ENCODE measurements around the gene OLFM1. TPM values are rescaled to one million over a fixed set of nuclear protein-coding genes. Genes with fewer than 3 reads are reported as not detected.

OLFM1 gene
- total RNA-seq, 1 experiment from 2014 or later: 3.5 TPM

GRCh38 chr9:135093111-135093510 is 5.6 kb downstream of the OLFM1 start:
- DNase-seq (ENCODE audit: low read depth, low spot score) (no peak), ATAC-seq (no peak)
- CTCF ChIA-PET: no interaction called here
- Histone ChIP-seq H3K4me3 (replicated peaks in 1 of 2; ENCODE audit: low read depth in 1 of 2, low read length in 2 of 2) (no peak overlapping the region), H3K27ac (ENCODE audit: low read depth, low read length) (no peak overlapping the region), H3K9ac (ENCODE audit: low read length) (no peak overlapping the region), H4K20me1 (ENCODE audit: insufficient read depth) (no peaks in the 10 kb centered on the region), H3K9me3 (ENCODE audit: control insufficient read depth in 1 of 2, insufficient read depth in 1 of 2, low read depth in 1 of 2, low read length in 2 of 2) (no peaks in the 10 kb centered on the region), H3K4me1 (ENCODE audit: control insufficient read depth in 1 of 2, insufficient read depth in 2 of 2, low read length in 2 of 2) (no peaks in the 10 kb centered on the region), H3K79me2 (ENCODE audit: insufficient read depth, low read length) (no peaks in the 10 kb centered on the region), H3K27me3 (ENCODE audit: insufficient read depth, low read length) (peaks cover 9% of the 10 kb centered on the region; the same call in 1 of the 2 replicates), H3K36me3 (ENCODE audit: control insufficient read depth in 1 of 2, insufficient read depth in 2 of 2, low read length in 2 of 2) (no peaks in the 10 kb centered on the region), H3K4me2 (ENCODE audit: low read length) (no peak overlapping the region), H2AFZ (ENCODE audit: low read depth, low read length, poor library complexity, severe bottlenecking) (no peak overlapping the region), H3K9me2 (ENCODE audit: insufficient read depth) (no peaks in the 10 kb centered on the region)
- TF ChIP-seq EZH2phosphoT487 (IDR thresholded peaks at IDR 0.05; ENCODE audit: borderline replicate concordance) (no peak), SP1 (IDR thresholded peaks at IDR 0.05; ENCODE audit: low read depth) (no peak), ZFX (IDR thresholded peaks at IDR 0.05) (no peak), FOSL1 (IDR thresholded peaks at IDR 0.05; ENCODE audit: low read depth) (no peak)
- intact Hi-C loops (cut with micrococcal nuclease): no loop called here
- RAD21 ChIA-PET (ENCODE audit: low non-redundant PET in 1 of 2, low total read pairs in 2 of 2, uncharacterized antibody in 2 of 2, unreplicated experiment in 2 of 2): no interaction called here
- POLR2A ChIA-PET: no interaction called here
- no TSS peak for BruUV-seq (replicated peaks)

DNA sequence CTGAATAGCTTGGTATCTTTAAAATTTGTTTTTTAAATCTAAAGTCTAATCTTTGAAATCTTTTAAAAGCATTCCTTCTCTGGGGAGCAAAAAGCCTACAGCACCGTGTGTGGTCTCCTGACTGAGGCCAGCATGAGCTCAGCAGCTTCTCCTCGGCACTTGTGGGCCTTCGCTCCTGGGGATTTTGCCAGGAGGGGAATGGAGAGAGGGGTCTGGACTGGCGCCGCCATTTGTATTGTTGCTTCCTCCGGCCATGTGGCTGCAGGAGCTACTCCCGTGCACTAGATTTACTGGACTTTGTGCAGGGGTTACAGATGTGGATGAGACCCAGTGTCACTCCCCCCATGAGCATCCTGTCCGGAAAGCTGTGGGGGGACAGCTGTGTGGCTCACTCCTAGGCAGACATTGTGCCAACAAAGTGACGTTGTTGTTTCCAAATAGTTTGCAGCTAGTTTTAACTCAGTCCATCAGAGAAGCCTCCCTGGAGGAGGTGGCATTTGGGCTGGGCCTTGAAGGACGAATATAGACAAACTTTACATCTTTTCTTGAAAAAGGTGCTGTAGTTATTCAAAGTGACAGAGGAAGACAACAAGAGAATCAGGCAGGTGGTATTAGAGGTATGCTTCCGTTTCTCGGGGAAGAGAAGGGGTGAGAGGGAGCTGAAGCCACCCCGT is 6.6 kb downstream of the OLFM1 start:
- Histone ChIP-seq H2AFZ (ENCODE audit: low read depth, low read length, poor library complexity, severe bottlenecking) (no peak overlapping the region), H3K9ac (ENCODE audit: low read length) (no peak overlapping the region), H3K27me3 (ENCODE audit: insufficient read depth, low read length) (peaks cover 9% of the 10 kb centered on the region; the same call in 1 of the 2 replicates), H3K9me3 (ENCODE audit: control insufficient read depth in 1 of 2, insufficient read depth in 1 of 2, low read depth in 1 of 2, low read length in 2 of 2) (no peaks in the 10 kb centered on the region), H3K4me2 (ENCODE audit: low read length) (no peak overlapping the region), H3K4me1 (ENCODE audit: control insufficient read depth in 1 of 2, insufficient read depth in 2 of 2, low read length in 2 of 2) (no peaks in the 10 kb centered on the region), H4K20me1 (ENCODE audit: insufficient read depth) (no peaks in the 10 kb centered on the region), H3K79me2 (ENCODE audit: insufficient read depth, low read length) (no peaks in the 10 kb centered on the region), H3K36me3 (ENCODE audit: control insufficient read depth in 1 of 2, insufficient read depth in 2 of 2, low read length in 2 of 2) (no peaks in the 10 kb centered on the region), H3K4me3 (replicated peaks in 1 of 2; ENCODE audit: low read depth in 1 of 2, low read length in 2 of 2) (no peak overlapping the region), H3K27ac (ENCODE audit: low read depth, low read length) (no peak overlapping the region), H3K9me2 (ENCODE audit: insufficient read depth) (no peaks in the 10 kb centered on the region)
- CTCF ChIA-PET: no interaction called here
- intact Hi-C loops (cut with micrococcal nuclease): no loop called here
- POLR2A ChIA-PET: no interaction called here
- BruUV-seq (replicated peaks): no TSS peak
- RAD21 ChIA-PET (ENCODE audit: low non-redundant PET in 1 of 2, low total read pairs in 2 of 2, uncharacterized antibody in 2 of 2, unreplicated experiment in 2 of 2): no interaction called here
- DNase-seq (ENCODE audit: low read depth, low spot score) (no peak), ATAC-seq (no peak)
- no peak for TF ChIP-seq FOSL1 (IDR thresholded peaks at IDR 0.05; ENCODE audit: low read depth)
- TF ChIP-seq EGR1 (IDR thresholded peaks at IDR 0.05; ENCODE audit: low read depth): no peak
- TF ChIP-seq CBX3 (IDR thresholded peaks at IDR 0.05; ENCODE audit: low read depth): no peak
- TF ChIP-seq, protein P1, sequence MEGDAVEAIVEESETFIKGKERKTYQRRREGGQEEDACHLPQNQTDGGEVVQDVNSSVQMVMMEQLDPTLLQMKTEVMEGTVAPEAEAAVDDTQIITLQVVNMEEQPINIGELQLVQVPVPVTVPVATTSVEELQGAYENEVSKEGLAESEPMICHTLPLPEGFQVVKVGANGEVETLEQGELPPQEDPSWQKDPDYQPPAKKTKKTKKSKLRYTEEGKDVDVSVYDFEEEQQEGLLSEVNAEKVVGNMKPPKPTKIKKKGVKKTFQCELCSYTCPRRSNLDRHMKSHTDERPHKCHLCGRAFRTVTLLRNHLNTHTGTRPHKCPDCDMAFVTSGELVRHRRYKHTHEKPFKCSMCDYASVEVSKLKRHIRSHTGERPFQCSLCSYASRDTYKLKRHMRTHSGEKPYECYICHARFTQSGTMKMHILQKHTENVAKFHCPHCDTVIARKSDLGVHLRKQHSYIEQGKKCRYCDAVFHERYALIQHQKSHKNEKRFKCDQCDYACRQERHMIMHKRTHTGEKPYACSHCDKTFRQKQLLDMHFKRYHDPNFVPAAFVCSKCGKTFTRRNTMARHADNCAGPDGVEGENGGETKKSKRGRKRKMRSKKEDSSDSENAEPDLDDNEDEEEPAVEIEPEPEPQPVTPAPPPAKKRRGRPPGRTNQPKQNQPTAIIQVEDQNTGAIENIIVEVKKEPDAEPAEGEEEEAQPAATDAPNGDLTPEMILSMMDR (IDR thresholded peaks at IDR 0.05 in 2 of 3, conservative IDR thresholded peaks at IDR 0.05 in 1 of 3; ENCODE audit: borderline replicate concordance in 1 of 3, insufficient read depth in 1 of 3, low read depth in 2 of 3, low read length in 2 of 3): no peak
- no peak for TF ChIP-seq CEBPB (IDR thresholded peaks at IDR 0.05; ENCODE audit: low read depth)
- no peak for TF ChIP-seq EZH2 (IDR thresholded peaks at IDR 0.05)
- no peak for TF ChIP-seq SRF (IDR thresholded peaks at IDR 0.05; ENCODE audit: low read depth)
- TF ChIP-seq SIN3A (IDR thresholded peaks at IDR 0.05; ENCODE audit: low read depth): no peak
- TF ChIP-seq POLR2A (IDR thresholded peaks at IDR 0.05; ENCODE audit: borderline replicate concordance, extremely low read depth, insufficient read depth, insufficient read length): no peak
- TF ChIP-seq JUND (IDR thresholded peaks at IDR 0.05): no peak
- TF ChIP-seq, protein P2, sequence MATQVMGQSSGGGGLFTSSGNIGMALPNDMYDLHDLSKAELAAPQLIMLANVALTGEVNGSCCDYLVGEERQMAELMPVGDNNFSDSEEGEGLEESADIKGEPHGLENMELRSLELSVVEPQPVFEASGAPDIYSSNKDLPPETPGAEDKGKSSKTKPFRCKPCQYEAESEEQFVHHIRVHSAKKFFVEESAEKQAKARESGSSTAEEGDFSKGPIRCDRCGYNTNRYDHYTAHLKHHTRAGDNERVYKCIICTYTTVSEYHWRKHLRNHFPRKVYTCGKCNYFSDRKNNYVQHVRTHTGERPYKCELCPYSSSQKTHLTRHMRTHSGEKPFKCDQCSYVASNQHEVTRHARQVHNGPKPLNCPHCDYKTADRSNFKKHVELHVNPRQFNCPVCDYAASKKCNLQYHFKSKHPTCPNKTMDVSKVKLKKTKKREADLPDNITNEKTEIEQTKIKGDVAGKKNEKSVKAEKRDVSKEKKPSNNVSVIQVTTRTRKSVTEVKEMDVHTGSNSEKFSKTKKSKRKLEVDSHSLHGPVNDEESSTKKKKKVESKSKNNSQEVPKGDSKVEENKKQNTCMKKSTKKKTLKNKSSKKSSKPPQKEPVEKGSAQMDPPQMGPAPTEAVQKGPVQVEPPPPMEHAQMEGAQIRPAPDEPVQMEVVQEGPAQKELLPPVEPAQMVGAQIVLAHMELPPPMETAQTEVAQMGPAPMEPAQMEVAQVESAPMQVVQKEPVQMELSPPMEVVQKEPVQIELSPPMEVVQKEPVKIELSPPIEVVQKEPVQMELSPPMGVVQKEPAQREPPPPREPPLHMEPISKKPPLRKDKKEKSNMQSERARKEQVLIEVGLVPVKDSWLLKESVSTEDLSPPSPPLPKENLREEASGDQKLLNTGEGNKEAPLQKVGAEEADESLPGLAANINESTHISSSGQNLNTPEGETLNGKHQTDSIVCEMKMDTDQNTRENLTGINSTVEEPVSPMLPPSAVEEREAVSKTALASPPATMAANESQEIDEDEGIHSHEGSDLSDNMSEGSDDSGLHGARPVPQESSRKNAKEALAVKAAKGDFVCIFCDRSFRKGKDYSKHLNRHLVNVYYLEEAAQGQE (IDR thresholded peaks at IDR 0.05; ENCODE audit: low read depth): no peak
- TF ChIP-seq EZH2phosphoT487 (IDR thresholded peaks at IDR 0.05; ENCODE audit: borderline replicate concordance): no peak
- TF ChIP-seq, protein P3, sequence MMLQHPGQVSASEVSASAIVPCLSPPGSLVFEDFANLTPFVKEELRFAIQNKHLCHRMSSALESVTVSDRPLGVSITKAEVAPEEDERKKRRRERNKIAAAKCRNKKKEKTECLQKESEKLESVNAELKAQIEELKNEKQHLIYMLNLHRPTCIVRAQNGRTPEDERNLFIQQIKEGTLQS (IDR thresholded peaks at IDR 0.05): no peak
- TF ChIP-seq ELF1 (IDR thresholded peaks at IDR 0.05; ENCODE audit: borderline replicate concordance, low read depth): no peak
- TF ChIP-seq ZNF274 (IDR thresholded peaks at IDR 0.05; ENCODE audit: low read depth, low read length): no peak
- no peak for TF ChIP-seq RAD21 (IDR thresholded peaks at IDR 0.05; ENCODE audit: low read depth)
